Endothelial cell of umbilical vein (primary cell): Measurements from ENCODE around the gene ARHGDIA. TPM values are rescaled to one million over a fixed set of nuclear protein-coding genes. Genes with fewer than 3 reads are reported as not detected.

Source experiments
- BruUV-seq: library from RNA; stranded (reverse); fragments of 400-500 nt; replicated peaks from 2 replicates; lab custom pipeline; 2021; lab: Mats Ljungman, UMichigan
- CTCF ChIA-PET: fragments of 300-600, 350-600 bp; sonication (Branson Sonifier 250); formaldehyde crosslinking; loops from one replicate; lab custom pipeline; 2021; ENCODE audit warnings: antibody characterized with exemption, inconsistent platforms; lab: Charles Lee
- POLR2A ChIA-PET: fragments of 300-600, 350-600 bp; sonication (Branson Sonifier 250); formaldehyde crosslinking; loops from one replicate; lab custom pipeline; 2021; ENCODE audit warnings: antibody characterized with exemption, inconsistent platforms; lab: Charles Lee
- DNase-seq: peaks from one replicate; pipeline ENCODE4 v3.0.0-alpha.2; 2011; ENCODE audit warnings: low read depth, low spot score
- FAIRE-seq: peaks from 2 replicates; lab custom pipeline; 2011; peaks lifted over from hg19 to GRCh38; lab: Jason Lieb, UNC
- H2AFZ ChIP-seq: 2 replicates; pipeline ENCODE4 v1.6.0; 2012; ENCODE audit warnings: low read depth, low read length, control low read depth, inconsistent platforms
- H3K27ac ChIP-seq: 2 replicates; pipeline ENCODE4 v1.5.1; 2011; ENCODE audit warnings: low read depth, mild to moderate bottlenecking, control low read depth, low read length, moderate library complexity; ENCODE audit not compliant: insufficient read depth
- H3K27me3 ChIP-seq, 2 experiments: 2 replicates each; pipeline versions ENCODE4 v1.6.0 to v1.6.1; 2011; ENCODE audit warnings: low read length in 2 of 2, mixed read lengths in 1 of 2; ENCODE audit not compliant: control insufficient read depth in 2 of 2, insufficient read depth in 2 of 2
- H3K36me3 ChIP-seq, 2 experiments: 2 replicates in 1 of 2; 3 replicates in 1 of 2; pipeline ENCODE4 v1.5.1; 2011; ENCODE audit warnings: low read length in 2 of 2, mild to moderate bottlenecking in 1 of 2, moderate library complexity in 1 of 2; ENCODE audit not compliant: control insufficient read depth in 2 of 2, insufficient read depth in 2 of 2; ENCODE audit errors: extremely low read depth in 1 of 2
- H3K4me1 ChIP-seq: 3 replicates; pipeline ENCODE4 v1.5.1; 2011; ENCODE audit warnings: mild to moderate bottlenecking, low read length; ENCODE audit not compliant: control insufficient read depth, insufficient read depth; ENCODE audit errors: extremely low read depth
- H3K4me2 ChIP-seq: 2 replicates; pipeline ENCODE4 v1.6.1; 2011; ENCODE audit warnings: low read length, control low read depth, mixed read lengths; ENCODE audit not compliant: insufficient read depth
- H3K4me3 ChIP-seq, 3 experiments: fragments of 200-600 bp in 1 of 3; sonication (generic), shearing (Covaris generic) in 1 of 3; replicated peaks in 1 of 3; 2 replicates each; pipeline ENCODE4 v1.5.1; 2011 to 2016; ENCODE audit warnings: control low read depth in 3 of 3, low read length in 3 of 3, mild to moderate bottlenecking in 2 of 3, inconsistent platforms in 1 of 3, low read depth in 1 of 3, moderate library complexity in 1 of 3; ENCODE audit not compliant: insufficient read depth in 1 of 3
- H3K79me2 ChIP-seq: 2 replicates; pipeline ENCODE4 v1.6.0; 2012; ENCODE audit warnings: low read length, inconsistent platforms; ENCODE audit not compliant: control insufficient read depth, insufficient read depth
- H3K9ac ChIP-seq: replicated peaks from 2 replicates; pipeline ENCODE3; 2011; ENCODE audit warnings: low read length, control low read depth; ENCODE audit not compliant: insufficient read depth; ENCODE audit errors: extremely low read depth
- H3K9me1 ChIP-seq: replicated peaks from 3 replicates; pipeline ENCODE4 v1.6.0; 2011; ENCODE audit warnings: mild to moderate bottlenecking, low read length; ENCODE audit not compliant: control insufficient read depth, insufficient read depth; ENCODE audit errors: extremely low read depth
- H3K9me3 ChIP-seq: replicated peaks from 2 replicates; pipeline ENCODE4 v1.5.1; 2012; ENCODE audit warnings: low read length, inconsistent platforms; ENCODE audit not compliant: control insufficient read depth, insufficient read depth
- H4K20me1 ChIP-seq: replicated peaks from 2 replicates; pipeline ENCODE3; 2011; ENCODE audit warnings: mild to moderate bottlenecking, low read length; ENCODE audit not compliant: control insufficient read depth, insufficient read depth; ENCODE audit errors: extremely low read depth
- EZH2 ChIP-seq: IDR thresholded peaks from 2 replicates; pipeline ENCODE4 v1.6.1; 2012; ENCODE audit warnings: borderline replicate concordance, low read depth, mild to moderate bottlenecking, moderate library complexity, low read length, inconsistent platforms; ENCODE audit not compliant: severe bottlenecking
- GATA2 ChIP-seq: IDR thresholded peaks from 2 replicates; pipeline ENCODE4 v1.7.0; 2011; ENCODE audit warnings: low read depth, mild to moderate bottlenecking, moderate library complexity, mixed read lengths, low read length; ENCODE audit not compliant: insufficient read length, insufficient read depth
- JUN ChIP-seq: IDR thresholded peaks from 2 replicates; pipeline ENCODE4 v1.6.1; 2011; ENCODE audit warnings: borderline replicate concordance, low read depth; ENCODE audit not compliant: insufficient read length, insufficient read depth
- MYC ChIP-seq: IDR thresholded peaks from one replicate; pipeline ENCODE4 v1.6.1; 2011; ENCODE audit warnings: mild to moderate bottlenecking, low read depth, low read length
- POLR2AphosphoS5 ChIP-seq: IDR thresholded peaks from 2 replicates; pipeline ENCODE4 v1.6.1; 2012; ENCODE audit warnings: low read depth, mild to moderate bottlenecking, control low read depth, low read length, moderate library complexity; ENCODE audit not compliant: insufficient read depth
- dilution Hi-C: fragments of 300-500 bp; cut with MboI; formaldehyde crosslinking; loops from one replicate; pipeline ENCODE4 v1.15.0; 2019; ENCODE audit warnings: low sequenced_read_pairs; ENCODE audit not compliant: extremely low pct_ligation_motif_present
- intact Hi-C: fragments of 100-400 bp; cut with micrococcal nuclease; formaldehyde crosslinking; loops from one replicate; pipeline ENCODE4 v1.10.0; 2022
- polyA plus RNA-seq, 4 experiments: library from polyadenylated mRNA; depleted of rRNA in 3 of 4; stranded (reverse) in 3 of 4; unstranded in 1 of 4; fragments of >200 nt; gene quantifications; 2 replicates each; pipeline versions ENCODE4 v1.2.1 to v1.2.3, GENCODE V29; 2011 to 2012; ENCODE audit warnings: missing spikeins in 1 of 4
- total RNA-seq: library from RNA; stranded (reverse); gene quantifications from 2 replicates; pipeline ENCODE4 v1.2.3, GENCODE V29; 2021
- TF ChIP-seq, protein P1 (sequence below), 2 donors: IDR thresholded peaks; 1 replicate in 1 of 2; 2 replicates in 1 of 2; pipeline ENCODE4 v1.5.1; 2011; ENCODE audit warnings: low read length in 2 of 2, mild to moderate bottlenecking in 2 of 2, moderate library complexity in 2 of 2, control low read depth in 1 of 2, inconsistent platforms in 1 of 2, low read depth in 1 of 2; ENCODE audit not compliant: insufficient read depth in 1 of 2; ENCODE audit errors: extremely low read depth in 1 of 2
- TF ChIP-seq, protein P2 (sequence below): IDR thresholded peaks from 2 replicates; pipeline ENCODE4 v1.6.1; 2011; ENCODE audit not compliant: insufficient read depth, insufficient read length

ARHGDIA gene
- total and polyA plus RNA-seq, 2 donors (not counting 3 experiments of a cell fraction or from before 2014, with no cell fraction given), result 358 to 645 TPM

DNA sequence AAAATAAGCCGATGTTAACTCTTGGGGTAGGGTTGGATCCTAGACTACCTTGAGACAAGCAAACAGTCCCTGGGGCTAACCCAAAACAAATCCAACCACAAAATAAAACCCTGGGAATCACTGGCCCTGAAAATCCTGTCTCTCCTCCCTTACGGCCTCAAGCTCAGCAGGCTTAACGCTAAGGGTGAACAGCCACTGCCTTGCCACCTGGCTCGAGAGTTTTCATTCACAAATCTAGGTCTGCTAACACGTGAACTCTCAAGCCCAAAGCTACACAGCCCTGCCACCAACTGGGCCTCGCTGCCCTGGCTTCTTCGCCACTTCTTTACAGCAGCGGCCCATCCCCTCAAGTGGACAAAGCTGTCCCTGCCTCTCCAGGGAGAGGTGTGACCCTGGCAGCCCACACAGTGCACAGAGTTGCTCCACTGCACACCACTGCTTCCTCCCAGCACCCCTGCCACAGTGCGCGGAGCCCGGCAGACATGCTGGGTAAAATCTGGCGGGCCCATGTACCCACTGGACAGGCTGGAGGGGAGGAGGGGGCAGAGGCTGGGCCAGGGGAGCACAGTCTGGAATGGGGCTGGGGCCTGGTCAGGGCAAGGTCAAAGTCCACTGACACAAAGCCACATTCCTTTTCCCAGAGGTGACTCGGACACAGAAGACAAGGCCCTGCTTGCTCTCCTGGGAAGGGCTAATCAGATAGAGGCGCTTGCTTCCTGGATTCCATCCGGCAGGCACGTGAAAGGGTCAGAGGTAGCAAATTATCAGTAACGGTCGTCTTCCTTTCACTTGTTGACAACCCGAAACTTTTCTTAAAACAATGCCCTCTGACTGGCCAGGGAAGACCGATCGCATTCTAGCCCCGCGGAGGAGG, 39.1 kb upstream of the ARHGDIA start:
- Histone ChIP-seq H4K20me1 (no peaks in the 10 kb centered on the region), H3K9me1 (no peaks in the 10 kb centered on the region), H3K4me3 (peak overlapping the region; percentile 56 to 72 (median 67)), H2AFZ (peak overlapping the region; percentile 9), H3K4me2 (peak overlapping the region; percentile 79), H3K27me3 (no peaks in the 10 kb centered on the region), H3K4me1 (peaks cover 6% of the 10 kb centered on the region), H3K36me3 (peaks cover 7 to 20% of the 10 kb centered on the region in 2 experiments), H3K27ac (no peak overlapping the region), H3K9me3 (no peaks in the 10 kb centered on the region), H3K79me2 (no peaks in the 10 kb centered on the region), H3K9ac (peak overlapping the region; percentile 32)
- no peak for DNase-seq
- dilution Hi-C loops, result no loop called here
- TF ChIP-seq GATA2 (peak; percentile 41), MYC (no peak), JUN (no peak), POLR2AphosphoS5 (no peak)
- no TSS peak for BruUV-seq
- ChIA-PET POLR2A (no interaction called here), CTCF (interaction anchor here (1.7 kb wide), 1 partner anchor 16 kb away, joined by 4 read pairs; no protein-coding TSS in a partner anchor)
- intact Hi-C loops, result loop anchor here (2.0 kb wide), 2 partner anchors 19 to 39 kb away; partner anchors contain the start of genes ALYREF, ANAPC11 and ARHGDIA
- FAIRE-seq, result peak; percentile 82

DNA sequence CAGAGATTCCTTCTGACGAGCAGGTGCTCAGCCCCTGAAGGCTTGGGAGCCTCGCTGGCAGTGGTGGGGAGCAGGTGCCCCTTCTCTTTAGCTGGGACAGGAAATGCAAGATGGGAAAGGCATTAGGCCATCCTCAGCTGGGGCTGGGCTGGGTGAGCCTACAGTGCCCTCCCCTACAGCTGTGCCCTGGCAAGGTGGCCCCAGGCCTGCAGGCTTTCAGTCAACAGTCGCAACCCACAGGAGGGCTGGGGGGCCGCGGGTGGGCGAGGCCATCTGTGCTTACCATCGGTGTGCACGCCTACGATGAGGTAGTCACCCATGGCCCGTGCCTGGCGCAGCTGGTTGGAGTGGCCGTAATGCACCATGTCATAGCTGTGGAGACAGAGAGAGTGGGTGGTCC, 38.1 kb upstream of the ARHGDIA start:
- CTCF ChIA-PET, result interaction anchor here (1.7 kb wide), 1 partner anchor 15 kb away, joined by 4 read pairs; no protein-coding TSS in a partner anchor
- Histone ChIP-seq H3K27ac (no peak overlapping the region), H3K4me2 (no peak overlapping the region), H3K4me1 (peaks cover 6% of the 10 kb centered on the region), H3K79me2 (no peaks in the 10 kb centered on the region), H3K9me1 (no peaks in the 10 kb centered on the region), H3K9me3 (no peaks in the 10 kb centered on the region), H3K4me3 (no peak overlapping the region), H3K36me3 (peaks cover 7 to 12% of the 10 kb centered on the region in 2 experiments), H3K27me3 (no peaks in the 10 kb centered on the region), H2AFZ (no peak overlapping the region), H3K9ac (no peak overlapping the region), H4K20me1 (no peaks in the 10 kb centered on the region)
- DNase-seq, result no peak
- no TSS peak for BruUV-seq
- no peak for FAIRE-seq
- intact Hi-C loops (no loop called here), dilution Hi-C loops (no loop called here)
- POLR2A ChIA-PET, result no interaction called here
- TF ChIP-seq MYC (no peak), EZH2 (no peak), GATA2 (no peak)
- TF ChIP-seq, protein P1, sequence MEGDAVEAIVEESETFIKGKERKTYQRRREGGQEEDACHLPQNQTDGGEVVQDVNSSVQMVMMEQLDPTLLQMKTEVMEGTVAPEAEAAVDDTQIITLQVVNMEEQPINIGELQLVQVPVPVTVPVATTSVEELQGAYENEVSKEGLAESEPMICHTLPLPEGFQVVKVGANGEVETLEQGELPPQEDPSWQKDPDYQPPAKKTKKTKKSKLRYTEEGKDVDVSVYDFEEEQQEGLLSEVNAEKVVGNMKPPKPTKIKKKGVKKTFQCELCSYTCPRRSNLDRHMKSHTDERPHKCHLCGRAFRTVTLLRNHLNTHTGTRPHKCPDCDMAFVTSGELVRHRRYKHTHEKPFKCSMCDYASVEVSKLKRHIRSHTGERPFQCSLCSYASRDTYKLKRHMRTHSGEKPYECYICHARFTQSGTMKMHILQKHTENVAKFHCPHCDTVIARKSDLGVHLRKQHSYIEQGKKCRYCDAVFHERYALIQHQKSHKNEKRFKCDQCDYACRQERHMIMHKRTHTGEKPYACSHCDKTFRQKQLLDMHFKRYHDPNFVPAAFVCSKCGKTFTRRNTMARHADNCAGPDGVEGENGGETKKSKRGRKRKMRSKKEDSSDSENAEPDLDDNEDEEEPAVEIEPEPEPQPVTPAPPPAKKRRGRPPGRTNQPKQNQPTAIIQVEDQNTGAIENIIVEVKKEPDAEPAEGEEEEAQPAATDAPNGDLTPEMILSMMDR (IDR thresholded peaks at IDR 0.05; ENCODE audit: extremely low read depth in 1 of 2, insufficient read depth in 1 of 2, low read depth in 1 of 2, low read length in 2 of 2), result no peak
- TF ChIP-seq, protein P2, sequence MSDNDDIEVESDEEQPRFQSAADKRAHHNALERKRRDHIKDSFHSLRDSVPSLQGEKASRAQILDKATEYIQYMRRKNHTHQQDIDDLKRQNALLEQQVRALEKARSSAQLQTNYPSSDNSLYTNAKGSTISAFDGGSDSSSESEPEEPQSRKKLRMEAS, result no peak
